HepG2 (cell line): ENCODE results near the gene MGA. TPM values are rescaled to one million over a fixed set of nuclear protein-coding genes. Genes with fewer than 3 reads are reported as not detected.

Experiments used
- ARNT ChIP-seq: fragments of 450-650 bp; IDR thresholded peaks from 2 replicates; pipeline ENCODE4 v1.6.1; 2017
- BORCS8-MEF2B ChIP-seq: sonication (generic); formaldehyde crosslinking; IDR thresholded peaks from 2 replicates; pipeline ENCODE4 v1.8.0; 2022; ENCODE audit warnings: mild to moderate bottlenecking, missing genetic modification reagents
- ELF1 ChIP-seq: sonication (generic); formaldehyde crosslinking; IDR thresholded peaks from 2 replicates; pipeline ENCODE4 v1.4.0; 2020; ENCODE audit warnings: missing genetic modification reagents
- GFI1 ChIP-seq: sonication (generic); formaldehyde crosslinking; IDR thresholded peaks from 2 replicates; pipeline ENCODE4 v1.5.0; 2020; ENCODE audit warnings: missing genetic modification reagents, mild to moderate bottlenecking, borderline replicate concordance
- IRF1 ChIP-seq: sonication (generic); formaldehyde crosslinking; IDR thresholded peaks from 2 replicates; pipeline ENCODE4 v1.4.0; 2020; ENCODE audit warnings: low read depth, mild to moderate bottlenecking, missing genetic modification reagents
- MTF2 ChIP-seq: sonication (generic); formaldehyde crosslinking; IDR thresholded peaks from 2 replicates; pipeline ENCODE4 v1.5.0; 2020; ENCODE audit warnings: missing genetic modification reagents, borderline replicate concordance
- NCOA1 ChIP-seq: sonication (generic); formaldehyde crosslinking; IDR thresholded peaks from 2 replicates; pipeline ENCODE4 v1.9.0; 2021; ENCODE audit warnings: missing genetic modification reagents
- NR3C1 ChIP-seq: sonication (generic); formaldehyde crosslinking; IDR thresholded peaks from 2 replicates; pipeline ENCODE4 v1.4.0; 2020; ENCODE audit warnings: missing genetic modification reagents
- PHF20 ChIP-seq: sonication (generic); formaldehyde crosslinking; IDR thresholded peaks from 2 replicates; pipeline ENCODE4 v1.5.0; 2020; ENCODE audit warnings: mild to moderate bottlenecking, missing genetic modification reagents
- STAG1 ChIP-seq: sonication (generic); formaldehyde crosslinking; IDR thresholded peaks from 2 replicates; pipeline ENCODE4 v1.4.0; 2020; ENCODE audit warnings: missing genetic modification reagents
- ZBTB46 ChIP-seq: sonication (generic); formaldehyde crosslinking; IDR thresholded peaks from 2 replicates; pipeline ENCODE4 v1.4.0; 2020; ENCODE audit warnings: mild to moderate bottlenecking, missing genetic modification reagents, borderline replicate concordance
- ZMAT3 ChIP-seq: sonication (generic); formaldehyde crosslinking; conservative IDR thresholded peaks from 2 replicates; pipeline ENCODE4 v1.7.0; 2021; ENCODE audit warnings: missing genetic modification reagents
- ZNF337 ChIP-seq: sonication (generic); formaldehyde crosslinking; IDR thresholded peaks from 2 replicates; pipeline ENCODE4 v1.5.1; 2020; ENCODE audit warnings: missing genetic modification reagents, low read depth, mild to moderate bottlenecking, borderline replicate concordance
- ZNF709 ChIP-seq: sonication (generic); formaldehyde crosslinking; IDR thresholded peaks from 2 replicates; pipeline ENCODE4 v1.5.0; 2020; ENCODE audit warnings: mild to moderate bottlenecking, missing genetic modification reagents
- ZNF749 ChIP-seq: sonication (generic); formaldehyde crosslinking; IDR thresholded peaks from 2 replicates; pipeline ENCODE4 v1.8.0; 2022; ENCODE audit warnings: mild to moderate bottlenecking, missing genetic modification reagents, moderate library complexity, borderline replicate concordance
- polyA plus RNA-seq, 8 experiments: library from polyadenylated mRNA; depleted of rRNA in 3 of 8; stranded (reverse) in 7 of 8; unstranded in 1 of 8; fragments of >200 nt; fragmentation: Illumina TruSeq in 4 of 8; extraction: Trizol in 4 of 8; gene quantifications; 2 replicates each; pipeline versions ENCODE4 v1.2.1 to v1.2.3, GENCODE V29; 2011 to 2016; ENCODE audit warnings: low read depth in 4 of 8, missing spikeins in 1 of 8, mixed read lengths in 1 of 8; ENCODE audit not compliant: insufficient read depth in 1 of 8
- total RNA-seq, 5 experiments: library from RNA; depleted of rRNA; stranded (reverse); fragments of >200 nt; fragmentation: Illumina TruSeq; extraction: Trizol; gene quantifications; 2 replicates each; pipeline ENCODE4 v1.2.3, GENCODE V29; 2016; ENCODE audit warnings: low read depth in 1 of 5
- TF ChIP-seq, protein P1 (sequence below): sonication (generic); formaldehyde crosslinking; IDR thresholded peaks from 2 replicates; pipeline ENCODE4 v1.5.0; 2020; ENCODE audit warnings: mild to moderate bottlenecking, missing genetic modification reagents, borderline replicate concordance
- TF ChIP-seq, protein P2 (sequence below): sonication (generic); formaldehyde crosslinking; IDR thresholded peaks from 2 replicates; pipeline ENCODE4 v1.4.0; 2020; ENCODE audit warnings: mild to moderate bottlenecking, missing genetic modification reagents
- TF ChIP-seq, protein P3 (sequence below): sonication (generic); formaldehyde crosslinking; IDR thresholded peaks from 2 replicates; pipeline ENCODE4 v1.4.0; 2020; ENCODE audit warnings: missing genetic modification reagents

The MGA gene
- total and polyA plus RNA-seq, 2 of the 13 experiments (the other 11 are each of a cell fraction or from before 2014, with no cell fraction given), result 5.3 to 59.0 TPM

GRCh38 chr15:41660235-41661077, at the start of gene MGA (continued):
- TF ChIP-seq, protein P1, sequence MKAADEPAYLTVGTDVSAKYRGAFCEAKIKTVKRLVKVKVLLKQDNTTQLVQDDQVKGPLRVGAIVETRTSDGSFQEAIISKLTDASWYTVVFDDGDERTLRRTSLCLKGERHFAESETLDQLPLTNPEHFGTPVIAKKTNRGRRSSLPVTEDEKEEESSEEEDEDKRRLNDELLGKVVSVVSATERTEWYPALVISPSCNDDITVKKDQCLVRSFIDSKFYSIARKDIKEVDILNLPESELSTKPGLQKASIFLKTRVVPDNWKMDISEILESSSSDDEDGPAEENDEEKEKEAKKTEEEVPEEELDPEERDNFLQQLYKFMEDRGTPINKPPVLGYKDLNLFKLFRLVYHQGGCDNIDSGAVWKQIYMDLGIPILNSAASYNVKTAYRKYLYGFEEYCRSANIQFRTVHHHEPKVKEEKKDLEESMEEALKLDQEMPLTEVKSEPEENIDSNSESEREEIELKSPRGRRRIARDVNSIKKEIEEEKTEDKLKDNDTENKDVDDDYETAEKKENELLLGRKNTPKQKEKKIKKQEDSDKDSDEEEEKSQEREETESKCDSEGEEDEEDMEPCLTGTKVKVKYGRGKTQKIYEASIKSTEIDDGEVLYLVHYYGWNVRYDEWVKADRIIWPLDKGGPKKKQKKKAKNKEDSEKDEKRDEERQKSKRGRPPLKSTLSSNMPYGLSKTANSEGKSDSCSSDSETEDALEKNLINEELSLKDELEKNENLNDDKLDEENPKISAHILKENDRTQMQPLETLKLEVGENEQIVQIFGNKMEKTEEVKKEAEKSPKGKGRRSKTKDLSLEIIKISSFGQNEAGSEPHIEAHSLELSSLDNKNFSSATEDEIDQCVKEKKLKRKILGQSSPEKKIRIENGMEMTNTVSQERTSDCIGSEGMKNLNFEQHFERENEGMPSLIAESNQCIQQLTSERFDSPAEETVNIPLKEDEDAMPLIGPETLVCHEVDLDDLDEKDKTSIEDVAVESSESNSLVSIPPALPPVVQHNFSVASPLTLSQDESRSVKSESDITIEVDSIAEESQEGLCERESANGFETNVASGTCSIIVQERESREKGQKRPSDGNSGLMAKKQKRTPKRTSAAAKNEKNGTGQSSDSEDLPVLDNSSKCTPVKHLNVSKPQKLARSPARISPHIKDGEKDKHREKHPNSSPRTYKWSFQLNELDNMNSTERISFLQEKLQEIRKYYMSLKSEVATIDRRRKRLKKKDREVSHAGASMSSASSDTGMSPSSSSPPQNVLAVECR (CRISPR knock-in tag), result peak; percentile 82
- TF ChIP-seq ZNF749 (CRISPR knock-in tag) (peak; percentile 69; the same call in 1 of the 2 replicates), PHF20 (CRISPR knock-in tag) (peak; percentile 59; the same call in 1 of the 2 replicates), ZBTB46 (CRISPR knock-in tag) (no peak), NR3C1 (no peak), ARNT (no peak), NCOA1 (CRISPR knock-in tag) (peak; percentile 65; the same call in 1 of the 2 replicates), BORCS8-MEF2B (CRISPR knock-in tag) (peak; percentile 76; the same call in 1 of the 2 replicates), MTF2 (CRISPR knock-in tag) (no peak), IRF1 (CRISPR knock-in tag) (peak; percentile 52; the same call in 1 of the 2 replicates), GFI1 (0 out of 2 replicates have a peak, but pooled peaks have one; percentile 72), ELF1 (CRISPR knock-in tag) (peak; percentile 89), STAG1 (CRISPR knock-in tag) (peak; percentile 17; the same call in 1 of the 2 replicates), ZMAT3 (CRISPR knock-in tag) (peak; percentile 94), ZNF337 (CRISPR knock-in tag) (0 out of 2 replicates have a peak, but pooled peaks have one; percentile 24), ZNF709 (CRISPR knock-in tag) (peak; percentile 77)
- TF ChIP-seq, protein P2, sequence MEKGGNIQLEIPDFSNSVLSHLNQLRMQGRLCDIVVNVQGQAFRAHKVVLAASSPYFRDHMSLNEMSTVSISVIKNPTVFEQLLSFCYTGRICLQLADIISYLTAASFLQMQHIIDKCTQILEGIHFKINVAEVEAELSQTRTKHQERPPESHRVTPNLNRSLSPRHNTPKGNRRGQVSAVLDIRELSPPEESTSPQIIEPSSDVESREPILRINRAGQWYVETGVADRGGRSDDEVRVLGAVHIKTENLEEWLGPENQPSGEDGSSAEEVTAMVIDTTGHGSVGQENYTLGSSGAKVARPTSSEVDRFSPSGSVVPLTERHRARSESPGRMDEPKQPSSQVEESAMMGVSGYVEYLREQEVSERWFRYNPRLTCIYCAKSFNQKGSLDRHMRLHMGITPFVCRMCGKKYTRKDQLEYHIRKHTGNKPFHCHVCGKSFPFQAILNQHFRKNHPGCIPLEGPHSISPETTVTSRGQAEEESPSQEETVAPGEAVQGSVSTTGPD, result 0 out of 2 replicates have a peak, but pooled peaks have one; percentile 34
- TF ChIP-seq, protein P3, sequence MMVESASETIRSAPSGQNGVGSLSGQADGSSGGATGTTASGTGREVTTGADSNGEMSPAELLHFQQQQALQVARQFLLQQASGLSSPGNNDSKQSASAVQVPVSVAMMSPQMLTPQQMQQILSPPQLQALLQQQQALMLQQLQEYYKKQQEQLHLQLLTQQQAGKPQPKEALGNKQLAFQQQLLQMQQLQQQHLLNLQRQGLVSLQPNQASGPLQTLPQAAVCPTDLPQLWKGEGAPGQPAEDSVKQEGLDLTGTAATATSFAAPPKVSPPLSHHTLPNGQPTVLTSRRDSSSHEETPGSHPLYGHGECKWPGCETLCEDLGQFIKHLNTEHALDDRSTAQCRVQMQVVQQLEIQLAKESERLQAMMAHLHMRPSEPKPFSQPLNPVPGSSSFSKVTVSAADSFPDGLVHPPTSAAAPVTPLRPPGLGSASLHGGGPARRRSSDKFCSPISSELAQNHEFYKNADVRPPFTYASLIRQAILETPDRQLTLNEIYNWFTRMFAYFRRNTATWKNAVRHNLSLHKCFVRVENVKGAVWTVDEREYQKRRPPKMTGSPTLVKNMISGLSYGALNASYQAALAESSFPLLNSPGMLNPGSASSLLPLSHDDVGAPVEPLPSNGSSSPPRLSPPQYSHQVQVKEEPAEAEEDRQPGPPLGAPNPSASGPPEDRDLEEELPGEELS (CRISPR knock-in tag), result no peak
